ENCODE measurements around the gene HTRA3.
A peak's percentile ranks its signal among the peaks of the same experiment; 100 is the strongest.

HTRA3 gene

DNA sequence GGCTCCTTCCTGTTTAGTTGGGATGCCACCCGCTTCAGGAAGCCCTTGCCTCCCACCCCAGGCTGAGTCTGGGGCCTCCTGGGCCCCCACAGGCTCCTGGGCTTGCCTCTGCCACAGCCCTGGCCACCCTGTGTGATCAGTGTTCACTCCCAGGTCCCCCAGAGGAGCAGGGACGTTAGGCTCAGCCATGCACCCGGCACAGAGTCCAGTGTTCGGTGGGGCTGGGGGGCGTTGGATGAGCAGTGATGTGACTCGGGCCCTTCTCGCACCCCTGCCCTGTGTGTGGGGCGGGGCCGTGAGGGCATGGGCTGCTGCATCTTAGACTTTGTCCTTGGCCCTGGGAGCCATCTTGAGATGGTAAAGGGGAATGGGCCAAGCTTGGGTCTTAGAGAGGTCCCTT, 29.9 kb upstream of the HTRA3 start:
- TF ChIP-seq, protein P1, sequence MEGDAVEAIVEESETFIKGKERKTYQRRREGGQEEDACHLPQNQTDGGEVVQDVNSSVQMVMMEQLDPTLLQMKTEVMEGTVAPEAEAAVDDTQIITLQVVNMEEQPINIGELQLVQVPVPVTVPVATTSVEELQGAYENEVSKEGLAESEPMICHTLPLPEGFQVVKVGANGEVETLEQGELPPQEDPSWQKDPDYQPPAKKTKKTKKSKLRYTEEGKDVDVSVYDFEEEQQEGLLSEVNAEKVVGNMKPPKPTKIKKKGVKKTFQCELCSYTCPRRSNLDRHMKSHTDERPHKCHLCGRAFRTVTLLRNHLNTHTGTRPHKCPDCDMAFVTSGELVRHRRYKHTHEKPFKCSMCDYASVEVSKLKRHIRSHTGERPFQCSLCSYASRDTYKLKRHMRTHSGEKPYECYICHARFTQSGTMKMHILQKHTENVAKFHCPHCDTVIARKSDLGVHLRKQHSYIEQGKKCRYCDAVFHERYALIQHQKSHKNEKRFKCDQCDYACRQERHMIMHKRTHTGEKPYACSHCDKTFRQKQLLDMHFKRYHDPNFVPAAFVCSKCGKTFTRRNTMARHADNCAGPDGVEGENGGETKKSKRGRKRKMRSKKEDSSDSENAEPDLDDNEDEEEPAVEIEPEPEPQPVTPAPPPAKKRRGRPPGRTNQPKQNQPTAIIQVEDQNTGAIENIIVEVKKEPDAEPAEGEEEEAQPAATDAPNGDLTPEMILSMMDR (IDR thresholded peaks at IDR 0.05; ENCODE audit: extremely low read depth, missing control alignments), result no peak

DNA sequence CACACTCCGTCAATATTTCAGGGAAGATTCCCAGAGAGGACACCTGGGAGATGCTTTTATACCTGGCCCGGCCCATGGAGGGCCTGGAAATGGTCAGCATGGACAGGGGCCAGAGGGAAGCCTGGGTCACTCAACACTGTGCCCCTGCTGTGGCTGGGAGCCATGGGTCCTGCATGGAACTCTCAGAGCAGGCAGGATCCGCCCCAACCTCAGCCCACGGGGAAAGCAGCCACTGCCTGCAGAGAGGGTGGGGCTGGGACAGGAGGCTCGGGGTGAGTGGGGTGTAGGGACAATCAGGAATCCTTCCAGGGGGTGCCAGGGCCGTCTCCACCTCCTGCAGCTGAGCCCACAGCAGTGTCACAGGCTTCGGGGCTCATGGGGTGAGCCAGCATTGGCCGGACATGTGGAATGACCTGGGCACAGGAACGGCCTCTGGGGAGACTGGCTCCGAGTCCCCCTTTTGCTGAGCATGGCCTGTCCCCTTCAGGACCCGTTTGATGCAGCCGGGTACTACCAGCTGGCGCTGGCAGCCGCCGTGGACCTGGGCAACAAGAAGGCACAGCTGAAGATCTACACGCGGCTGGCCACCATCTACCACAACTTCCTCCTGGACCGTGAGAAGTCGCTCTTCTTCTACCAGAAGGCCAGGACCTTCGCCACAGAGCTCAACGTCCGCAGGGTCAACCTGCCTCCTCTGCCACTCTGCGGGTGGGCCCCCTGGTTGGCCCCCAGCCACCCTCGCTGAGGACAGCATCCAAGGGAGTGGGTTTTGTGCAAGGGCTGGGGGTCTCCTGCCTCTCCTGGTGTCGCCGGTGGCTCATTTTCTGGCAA, 29.1 kb upstream of the HTRA3 start:
- TF ChIP-seq, protein P1 (IDR thresholded peaks at IDR 0.05; ENCODE audit: extremely low read depth, missing control alignments), result no peak
- DNase-seq (ENCODE audit: low spot score), result no peak

More for the DNA sequence above, 29.9 kb upstream of the HTRA3 start:
- no peak for DNase-seq (ENCODE audit: low spot score)

DNA sequence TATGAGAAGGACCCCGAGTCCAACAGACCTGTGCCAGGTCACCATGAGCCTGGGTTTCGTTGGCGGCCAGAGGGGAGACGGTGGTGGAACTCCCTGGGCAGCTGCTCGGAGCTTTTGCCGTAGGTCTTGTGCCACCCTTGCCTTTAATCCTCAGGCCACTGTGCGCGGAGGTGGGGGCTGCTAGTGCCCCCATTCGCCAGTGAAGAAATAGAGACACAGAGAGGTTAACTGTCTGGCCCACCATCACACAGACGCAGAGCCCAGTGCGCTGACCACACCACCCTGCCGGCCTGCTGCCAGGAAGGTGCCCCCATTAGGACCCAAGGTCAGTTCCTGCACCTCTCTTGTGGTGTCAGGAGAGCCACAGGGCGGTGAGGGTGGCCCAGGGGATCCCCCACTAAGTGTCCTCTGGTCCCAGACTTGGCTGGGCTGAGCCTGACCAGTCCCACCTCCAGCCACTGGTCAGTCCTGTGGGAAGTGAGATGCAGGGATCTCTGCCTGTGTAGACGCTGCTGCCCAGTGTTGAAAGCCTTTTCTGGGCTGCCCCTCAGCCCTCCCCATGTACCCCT, 28.3 kb upstream of the HTRA3 start:
- TF ChIP-seq, protein P1 (IDR thresholded peaks at IDR 0.05; ENCODE audit: extremely low read depth, missing control alignments), result no peak
- DNase-seq (ENCODE audit: low spot score), result no peak

DNA sequence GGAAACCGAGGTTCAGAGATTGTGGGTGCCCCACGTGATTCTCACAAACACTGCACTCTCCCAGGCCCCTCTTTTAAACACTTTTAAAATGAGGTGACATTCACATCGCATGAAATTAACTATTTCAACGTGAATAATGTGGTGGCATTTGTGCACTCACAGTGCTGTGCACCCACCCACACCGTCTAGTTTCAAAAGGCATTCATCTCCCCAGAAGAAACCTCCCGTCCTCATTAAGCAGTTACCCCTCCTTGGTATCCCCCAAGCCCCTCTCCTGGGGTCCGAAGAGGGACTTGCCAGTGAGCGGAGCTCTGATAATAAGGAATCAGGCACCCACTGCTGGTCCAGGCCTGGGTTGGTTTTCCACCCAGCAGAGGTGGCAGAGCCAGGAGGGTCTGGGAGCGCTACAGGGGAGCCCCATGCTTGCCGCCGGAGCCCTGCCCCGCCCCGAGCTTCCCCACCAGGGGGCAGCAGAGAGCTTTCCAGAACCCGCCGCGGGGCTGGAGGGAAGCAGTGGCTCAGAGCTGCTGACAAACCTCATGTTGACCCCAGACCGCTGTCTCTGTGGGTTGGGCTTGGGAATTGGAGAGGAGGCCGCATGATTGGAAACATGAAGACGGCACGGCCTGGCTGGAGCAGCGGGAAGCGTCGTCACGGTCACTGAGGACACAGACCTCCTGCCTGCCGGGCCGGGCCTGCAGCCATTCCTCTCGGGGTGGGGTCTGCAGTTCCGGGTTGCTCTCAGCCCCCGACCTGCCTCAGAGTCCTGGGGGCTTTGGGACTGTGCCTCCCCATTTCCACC, 27.5 kb upstream of the HTRA3 start:
- TF ChIP-seq, protein P1 (IDR thresholded peaks at IDR 0.05; ENCODE audit: extremely low read depth, missing control alignments), result peak; percentile 82

DNA sequence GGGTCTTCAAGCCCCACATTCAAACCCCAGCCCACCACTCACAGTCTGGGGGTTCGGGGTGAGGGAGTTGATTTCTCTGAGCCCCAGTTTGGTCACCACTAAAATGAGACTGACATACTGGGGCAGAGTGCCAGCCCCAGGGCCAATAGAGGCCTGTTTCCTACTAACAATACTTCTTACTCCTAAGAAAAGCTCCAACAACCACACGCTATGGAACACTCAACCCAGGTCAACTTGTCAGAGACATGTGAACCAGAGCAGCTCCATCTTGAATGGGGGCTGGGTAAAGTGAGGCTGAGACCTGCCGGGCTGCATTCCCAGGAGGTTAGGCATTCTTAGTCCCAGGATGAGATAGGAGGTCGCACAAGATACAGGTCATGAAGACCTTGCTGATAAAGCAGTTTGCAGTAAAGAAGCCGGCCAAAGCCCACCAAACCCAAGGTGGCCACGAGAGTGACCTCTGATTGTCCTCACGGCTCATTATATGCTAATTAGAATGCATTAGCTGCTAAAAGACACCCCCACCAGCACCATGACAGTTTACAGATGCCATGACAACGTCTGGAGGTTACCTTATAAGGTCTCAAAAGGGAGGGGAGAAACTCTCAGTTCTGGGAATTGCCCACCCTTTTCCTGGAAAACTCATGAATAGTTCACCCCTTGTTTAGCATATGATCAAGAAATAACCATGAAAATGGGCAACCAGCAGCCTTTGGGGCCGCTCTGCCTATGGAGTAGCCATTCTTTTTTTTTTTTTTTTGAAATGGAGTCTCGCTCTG, 26.6 kb upstream of the HTRA3 start:
- no peak for DNase-seq (ENCODE audit: low spot score)
- TF ChIP-seq, protein P1 (IDR thresholded peaks at IDR 0.05; ENCODE audit: extremely low read depth, missing control alignments), result no peak

More for the DNA sequence above, 27.5 kb upstream of the HTRA3 start:
- peak; percentile 91 for DNase-seq (ENCODE audit: low spot score)

DNA sequence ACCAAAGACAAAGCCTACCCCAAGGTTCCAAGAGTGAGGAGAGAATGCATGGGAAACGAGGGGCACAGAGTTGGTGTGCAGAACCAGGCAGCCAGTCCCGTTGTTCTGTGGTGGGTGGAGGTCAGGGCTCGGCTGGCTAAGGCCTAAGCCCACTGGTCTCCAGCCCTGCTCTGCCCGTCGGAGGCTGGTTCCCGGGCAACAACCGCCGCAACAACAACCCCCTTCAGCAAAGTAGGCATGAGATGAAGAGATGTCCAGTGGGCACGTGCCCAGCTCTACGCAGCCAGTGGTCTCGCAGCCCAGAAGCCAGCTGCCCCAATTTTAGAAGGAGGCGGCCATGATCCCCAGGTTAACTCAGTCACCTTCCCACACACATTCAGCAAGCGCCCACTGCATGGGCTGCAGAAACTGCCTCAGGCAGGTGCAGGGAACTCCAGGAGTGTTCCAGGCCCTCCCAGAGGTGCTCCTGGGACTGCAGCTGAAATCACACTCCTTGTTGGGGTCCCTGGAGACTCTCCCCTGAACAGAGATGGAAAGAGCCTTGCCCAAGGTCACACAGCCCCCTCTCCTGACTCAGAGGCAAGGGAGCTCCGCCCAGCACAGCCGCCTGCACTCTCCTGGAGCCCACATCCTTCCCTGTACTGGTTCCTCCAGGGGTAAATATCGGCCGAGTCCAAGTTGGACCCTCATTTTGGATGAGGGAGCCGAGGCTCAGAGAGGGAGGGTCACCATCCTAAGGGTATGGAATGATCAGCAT, 25.4 kb upstream of the HTRA3 start:
- TF ChIP-seq, protein P1 (IDR thresholded peaks at IDR 0.05; ENCODE audit: extremely low read depth, missing control alignments), result no peak
- no peak for DNase-seq (ENCODE audit: low spot score)

Data from GM20000 (cell line).